ENCODE results near the gene TTLL9. TPM values are rescaled to one million over a fixed set of nuclear protein-coding genes. Genes with fewer than 3 reads are reported as not detected.

Gene TTLL9
- total and polyA plus RNA-seq, 8 donors = 0.15 to 0.43 (median 0.18) TPM; not detected in 5

- Histone ChIP-seq H3K4me1 (peaks cover 5 to 14% (median 10%) of the 10 kb centered on the region in 4 donors), H3K36me3 (peaks cover under 1 to 29% (median 28%) of the 10 kb centered on the region in 4 donors), H3K27ac (no peak overlapping the region), H3K27me3 (no peaks in the 10 kb centered on the region), H3K9me3 (no peaks in the 10 kb centered on the region), H3K4me3 (no peak overlapping the region)
- DNase-seq = no peak
- TF ChIP-seq CTCF (IDR thresholded peaks at IDR 0.05) = no peak
- no peak for TF ChIP-seq POLR2A (IDR thresholded peaks at IDR 0.05)
- no peak for TF ChIP-seq EP300 (IDR thresholded peaks at IDR 0.05)
- no peak for TF ChIP-seq POLR2AphosphoS5 (IDR thresholded peaks at IDR 0.05)
- WGBS, 5 donors = 90 to 98% (median 93%) methylated on average over 2 of the region's 2 CpGs
- intact Hi-C loops (cut with DNase I; ENCODE audit: low total_unique reads) = no loop called here
Observed at GRCh38 chr20:31939661-31940060, 69.2 kb downstream of the TTLL9 start.

- Histone ChIP-seq H3K36me3 (peaks cover 34 to 63% (median 62%) of the 10 kb centered on the region in 4 donors), H3K27me3 (no peaks in the 10 kb centered on the region), H3K4me3 (no peak overlapping the region), H3K4me1 (peaks cover 5 to 14% (median 10%) of the 10 kb centered on the region in 4 donors), H3K27ac (peak overlapping the region in 1 of 5 donors; percentile 33), H3K9me3 (peaks cover 0 to 2% (median 0%) of the 10 kb centered on the region in 4 donors)
- no peak for TF ChIP-seq EP300 (IDR thresholded peaks at IDR 0.05)
- TF ChIP-seq POLR2AphosphoS5 (IDR thresholded peaks at IDR 0.05) = no peak
- DNase-seq = peak in 1 of 2 donors; percentile 59
- WGBS, 5 donors = 29 to 46% (median 35%) methylated on average over 2 of the region's 2 CpGs
- intact Hi-C loops (cut with DNase I; ENCODE audit: low total_unique reads) = no loop called here
Observed at GRCh38 chr20:31943052-31943471, 72.6 kb downstream of the TTLL9 start.

- intact Hi-C loops (cut with DNase I; ENCODE audit: low total_unique reads) = no loop called here
- Histone ChIP-seq H3K36me3 (peaks cover 51 to 85% (median 82%) of the 10 kb centered on the region in 4 donors), H3K4me1 (peaks cover 11 to 25% (median 17%) of the 10 kb centered on the region in 4 donors), H3K27me3 (no peaks in the 10 kb centered on the region), H3K4me3 (no peak overlapping the region), H3K27ac (no peak overlapping the region), H3K9me3 (peaks cover 0 to 7% (median 0%) of the 10 kb centered on the region in 4 donors)
- no peak for DNase-seq
- TF ChIP-seq POLR2AphosphoS5 (IDR thresholded peaks at IDR 0.05) (no peak), POLR2A (IDR thresholded peaks at IDR 0.05) (no peak), CTCF (IDR thresholded peaks at IDR 0.05) (no peak), EP300 (IDR thresholded peaks at IDR 0.05) (no peak)
- WGBS, 5 donors = 81 to 91% (median 88%) methylated on average over 4 of the region's 4 CpGs
Observed at GRCh38 chr20:31945319-31945718, 74.9 kb downstream of the TTLL9 start.

GRCh38 chr20:31945785-31946184, 75.4 kb downstream of the TTLL9 start:
- Histone ChIP-seq H3K4me1 (peaks cover 15 to 30% (median 22%) of the 10 kb centered on the region in 4 donors), H3K36me3 (peaks cover 51 to 85% (median 83%) of the 10 kb centered on the region in 4 donors), H3K4me3 (no peak overlapping the region), H3K27ac (no peak overlapping the region), H3K27me3 (no peaks in the 10 kb centered on the region), H3K9me3 (peaks cover 0 to 7% (median 0%) of the 10 kb centered on the region in 4 donors)
- no peak for DNase-seq
- 58 to 83% (median 78%) methylated on average over 4 to 6 of the region's 6 CpGs for WGBS, 5 donors
- intact Hi-C loops (cut with DNase I; ENCODE audit: low total_unique reads) = no loop called here
- TF ChIP-seq CTCF (IDR thresholded peaks at IDR 0.05) = no peak
- no peak for TF ChIP-seq EP300 (IDR thresholded peaks at IDR 0.05)
- no peak for TF ChIP-seq POLR2AphosphoS5 (IDR thresholded peaks at IDR 0.05)
- TF ChIP-seq POLR2A (IDR thresholded peaks at IDR 0.05) = no peak

- TF ChIP-seq POLR2AphosphoS5 (IDR thresholded peaks at IDR 0.05) = no peak
- no peak for TF ChIP-seq CTCF (IDR thresholded peaks at IDR 0.05)
- no peak for TF ChIP-seq POLR2A (IDR thresholded peaks at IDR 0.05)
- no peak for TF ChIP-seq EP300 (IDR thresholded peaks at IDR 0.05)
- Histone ChIP-seq H3K4me1 (peaks cover 20 to 33% (median 27%) of the 10 kb centered on the region in 4 donors), H3K27ac (no peak overlapping the region), H3K27me3 (no peaks in the 10 kb centered on the region), H3K36me3 (peaks cover 51 to 72% (median 69%) of the 10 kb centered on the region in 4 donors), H3K9me3 (peaks cover 0 to 7% (median 0%) of the 10 kb centered on the region in 4 donors), H3K4me3 (no peak overlapping the region)
- intact Hi-C loops (cut with DNase I; ENCODE audit: low total_unique reads) = no loop called here
- DNase-seq = no peak
- WGBS, 5 donors = 97 to 100% (median 98%) methylated on average over 2 of the region's 2 CpGs
Observed at GRCh38 chr20:31948008-31948407, 77.6 kb downstream of the TTLL9 start.

Measured in stomach (tissue), 9 donors.